K562 (cell line): ENCODE data around the gene SCRG1. TPM values are rescaled to one million over a fixed set of nuclear protein-coding genes. Genes with fewer than 3 reads are reported as not detected.

Source experiments
- ATAC-seq: fragments of 200-7000 bp; cut with Tn5 transposase; 3 replicates; pipeline ENCODE4 v1.9.1; 2020; ENCODE audit warnings: moderate library complexity
- BruUV-seq: library from RNA; stranded (reverse); fragments of 400-500 nt; replicated peaks from 2 replicates; lab custom pipeline; 2021; lab: Mats Ljungman, UMichigan
- CTCF ChIA-PET: fragments of 300-600 bp; formaldehyde crosslinking; extraction: SDS; loops from one replicate; lab custom pipeline; 2021; ENCODE audit warnings: low intra/inter-chr PET ratio; lab: Yijun Ruan, JAX
- POLR2A ChIA-PET: fragments of 300-600, 350-650 bp; sonication (Branson Sonifier 250); formaldehyde crosslinking; extraction: SDS; loops from one replicate; lab custom pipeline; 2021; ENCODE audit warnings: antibody characterized with exemption, inconsistent platforms; lab: Yijun Ruan, JAX
- DNase-seq, 4 experiments: peaks; one replicate each; pipeline versions ENCODE4 v3.0.0 to v3.0.0-alpha.2; 2011 to 2018; ENCODE audit warnings: low spot score in 3 of 4, mixed read lengths in 3 of 4; ENCODE audit errors: extremely low read depth in 1 of 4
- FAIRE-seq: peaks from 2 replicates; lab custom pipeline; 2011; peaks lifted over from hg19 to GRCh38; lab: Jason Lieb, UNC
- H2AFZ ChIP-seq: 2 replicates; pipeline ENCODE4 v1.6.0; 2011; ENCODE audit warnings: low read depth, low read length, control low read depth, inconsistent platforms
- H3K27ac ChIP-seq: fragments of 200-600 bp; 3 replicates; pipeline ENCODE4 v1.8.0; 2011; ENCODE audit warnings: low read depth, mild to moderate bottlenecking, control low read depth, inconsistent platforms, low read length, moderate library complexity, mixed read lengths; ENCODE audit errors: extremely low read depth
- H3K27me3 ChIP-seq, 2 experiments: fragments of 300-600 bp in 1 of 2; 2 replicates in 1 of 2; 3 replicates in 1 of 2; pipeline versions ENCODE4 v1.6.0 to v1.8.0; 2011; ENCODE audit warnings: inconsistent platforms in 2 of 2, low read length in 2 of 2, mild to moderate bottlenecking in 1 of 2, mixed read lengths in 1 of 2, moderate library complexity in 1 of 2; ENCODE audit not compliant: control insufficient read depth in 2 of 2, insufficient read depth in 2 of 2
- H3K36me3 ChIP-seq: fragments of 300-600 bp; 3 replicates; pipeline ENCODE4 v1.8.0; 2011; ENCODE audit warnings: mild to moderate bottlenecking, low read length, inconsistent platforms; ENCODE audit not compliant: control insufficient read depth, insufficient read depth
- H3K4me1 ChIP-seq, 2 experiments: fragments of 200-600 bp in 1 of 2; replicated peaks in 1 of 2; 2 replicates in 1 of 2; 3 replicates in 1 of 2; pipeline versions ENCODE4 v1.5.1 to v1.8.0; 2011; ENCODE audit warnings: inconsistent platforms in 2 of 2, low read length in 2 of 2, mild to moderate bottlenecking in 1 of 2, mixed read lengths in 1 of 2, moderate library complexity in 1 of 2; ENCODE audit not compliant: control insufficient read depth in 2 of 2, insufficient read depth in 2 of 2
- H3K4me2 ChIP-seq: 2 replicates; pipeline ENCODE4 v1.6.1; 2011; ENCODE audit warnings: low read length, control low read depth, inconsistent platforms, mixed read lengths; ENCODE audit not compliant: insufficient read depth
- H3K4me3 ChIP-seq: fragments of 200-600 bp; sonication (generic), shearing (Covaris generic); 2 replicates; pipeline ENCODE4 v1.5.1; 2016; ENCODE audit warnings: control low read depth, inconsistent platforms
- H3K79me2 ChIP-seq: fragments of 200-600 bp; 3 replicates; pipeline ENCODE4 v1.8.0; 2011; ENCODE audit warnings: low read length, inconsistent platforms; ENCODE audit not compliant: control insufficient read depth, insufficient read depth
- H3K9ac ChIP-seq, 2 experiments: 2 replicates each; pipeline versions ENCODE4 v1.6.0 to v1.6.1; 2011; ENCODE audit warnings: low read depth in 2 of 2, low read length in 2 of 2, control low read depth in 1 of 2, inconsistent platforms in 1 of 2, mild to moderate bottlenecking in 1 of 2, mixed read lengths in 1 of 2; ENCODE audit not compliant: insufficient read depth in 1 of 2
- H3K9me1 ChIP-seq: one replicate; pipeline ENCODE4 v1.6.0; 2011; ENCODE audit warnings: inconsistent platforms, mild to moderate bottlenecking, low read length, moderate library complexity; ENCODE audit not compliant: control insufficient read depth, insufficient read depth
- H3K9me3 ChIP-seq: replicated peaks from 2 replicates; pipeline ENCODE4 v1.5.1; 2011; ENCODE audit warnings: low read depth, low read length, inconsistent platforms; ENCODE audit not compliant: control insufficient read depth, insufficient read depth
- H4K20me1 ChIP-seq: replicated peaks from 2 replicates; pipeline ENCODE4 v1.6.1; 2011; ENCODE audit warnings: low read length, inconsistent platforms, mixed read lengths; ENCODE audit not compliant: control insufficient read depth, insufficient read depth
- CREB1 ChIP-seq, 2 experiments: sonication (generic) in 1 of 2; formaldehyde crosslinking in 1 of 2; IDR thresholded peaks; 2 replicates each; pipeline versions ENCODE4 v1.6.1 to v1.8.0; 2012 to 2022; ENCODE audit warnings: inconsistent platforms in 1 of 2, mild to moderate bottlenecking in 1 of 2, missing genetic modification reagents in 1 of 2, moderate library complexity in 1 of 2
- CXXC5 ChIP-seq: fragments of 250-450 bp; sonication (Bioruptor Pico); IDR thresholded peaks from 2 replicates; pipeline ENCODE4 v1.8.0; 2022; ENCODE audit warnings: inconsistent platforms, mild to moderate bottlenecking, moderate library complexity
- ETS1 ChIP-seq: conservative IDR thresholded peaks from 2 replicates; pipeline ENCODE4 v1.6.1; 2011; ENCODE audit warnings: low read depth, mild to moderate bottlenecking, low read length; ENCODE audit not compliant: control insufficient read depth
- FIP1L1 ChIP-seq: fragments of 200-400 bp; formaldehyde crosslinking; IDR thresholded peaks from 2 replicates; pipeline ENCODE4 v1.6.1; 2018; ENCODE audit warnings: mild to moderate bottlenecking, low read depth, low read length; ENCODE audit not compliant: poor library complexity, severe bottlenecking
- IFI16 ChIP-seq: fragments of 250-450 bp; sonication (Bioruptor Pico); IDR thresholded peaks from 2 replicates; pipeline ENCODE4 v2.1.2; 2022; ENCODE audit warnings: mild to moderate bottlenecking, inconsistent platforms
- RBM39 ChIP-seq: fragments of 200-400 bp; formaldehyde crosslinking; optimal IDR thresholded peaks from 2 replicates; pipeline ENCODE3; 2018; ENCODE audit warnings: low read depth, low read length
- TARDBP ChIP-seq: fragments of 450-650 bp; IDR thresholded peaks from 2 replicates; pipeline ENCODE4 v1.6.1; 2016
- ZC3H8 ChIP-seq: fragments of 450-650 bp; IDR thresholded peaks from 2 replicates; pipeline ENCODE4 v1.6.1; 2017
- ZNF184 ChIP-seq: sonication (generic); formaldehyde crosslinking; IDR thresholded peaks from 2 replicates; pipeline ENCODE4 v1.5.0; 2020; ENCODE audit warnings: missing genetic modification reagents
- ZNF311 ChIP-seq: fragments of 250-450 bp; sonication (Bioruptor Pico); IDR thresholded peaks from 2 replicates; pipeline ENCODE4 v1.4.0; 2020; ENCODE audit warnings: mild to moderate bottlenecking, moderate library complexity
- WGBS: fragments of 100-300 bp; shearing (Covaris generic); methylation state at CpG from one replicate; pipeline ENCODE4 v1.1.6; 2016; ENCODE audit warnings: low coverage, mixed read lengths; ENCODE audit not compliant: insufficient coverage; ENCODE audit errors: missing lambda C conversion rate; 5-methylcytosine and 5-hydroxymethylcytosine counted together
- in situ Hi-C: fragments of 300-500 bp; cut with MboI; formaldehyde crosslinking; loops from 4 replicates; pipeline ENCODE4 v1.15.0; 2018; ENCODE audit warnings: inconsistent platforms, mixed read lengths
- intact Hi-C: fragments of 100-400 bp; cut with micrococcal nuclease; formaldehyde crosslinking; loops from 2 replicates; pipeline ENCODE4 v1.14.2; 2022
- polyA plus RNA-seq, 8 experiments: library from polyadenylated mRNA; depleted of rRNA in 4 of 8; stranded (reverse) in 5 of 8; unstranded in 3 of 8; fragments of >200 nt; fragmentation: Nextera tagmentation in 2 of 8; fragmentation: Illumina TruSeq in 1 of 8; extraction: Ambion mirVana in 2 of 8; extraction: Trizol in 1 of 8; gene quantifications; 2 replicates each; pipeline versions ENCODE4 v1.2.1 to v1.2.3, GENCODE V29; 2011 to 2014; ENCODE audit warnings: inconsistent platforms in 1 of 8, missing spikeins in 1 of 8
- total RNA-seq, 7 experiments: library from RNA; depleted of rRNA in 6 of 7; stranded (reverse); fragments of >200 nt in 6 of 7; fragmentation: Illumina TruSeq in 2 of 7; extraction: Trizol in 2 of 7; gene quantifications; 2 replicates each; pipeline versions ENCODE4 v1.2.1 to v1.2.3, GENCODE V29; 2011 to 2021; ENCODE audit warnings: low replicate concordance in 1 of 7
- TF ChIP-seq, protein P1 (sequence below), 2 experiments: fragments of 450-650 bp in 1 of 2; sonication (generic) in 1 of 2; formaldehyde crosslinking; conservative IDR thresholded peaks; 2 replicates each; pipeline versions ENCODE4 v1.4.0 to v1.8.1; 2020 to 2022; ENCODE audit warnings: mild to moderate bottlenecking in 1 of 2, missing genetic modification reagents in 1 of 2

Gene SCRG1
- total and polyA plus RNA-seq, 9 of the 15 experiments (the other 6 are each of a cell fraction or from before 2014, with no cell fraction given), result 0.01 TPM; not detected in 7

DNA sequence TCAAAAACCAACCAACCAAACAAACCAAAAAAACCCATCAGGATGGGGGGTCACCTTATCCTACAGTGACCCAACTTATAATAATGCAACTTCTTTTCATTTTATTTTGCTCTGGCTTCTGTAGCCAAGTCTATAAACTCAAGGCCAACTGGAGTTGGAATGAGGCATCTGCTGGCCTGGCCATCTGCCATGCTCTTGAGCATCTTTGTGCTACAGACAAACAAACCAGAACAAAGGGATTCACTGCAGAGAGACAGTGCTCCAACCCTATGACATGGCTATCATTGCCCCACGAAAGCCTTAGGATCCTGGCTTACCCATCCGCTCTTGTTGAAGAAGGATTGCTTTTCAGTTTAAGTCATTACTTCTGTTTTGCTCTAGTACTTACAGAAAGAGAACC lies 49.2 kb upstream of the SCRG1 start:
- ChIA-PET CTCF (no interaction called here), POLR2A (interaction anchor here (0.7 kb wide), 1 partner anchor 187 kb away, joined by 3 read pairs; no protein-coding TSS in a partner anchor)
- WGBS, result 28% methylated on average over 2 of the region's 2 CpGs
- intact Hi-C loops (no loop called here), in situ Hi-C loops (no loop called here)
- no peak for DNase-seq
- Histone ChIP-seq H3K9me1 (no peaks in the 10 kb centered on the region), H3K36me3 (no peaks in the 10 kb centered on the region), H3K79me2 (no peaks in the 10 kb centered on the region), H3K4me1 (0 out of 5 replicates have a peak, but pooled peaks cover 0 to 2% of the 10 kb centered on the region in 2 experiments), H3K9me3 (no peaks in the 10 kb centered on the region), H3K4me2 (no peak overlapping the region), H3K27ac (no peak overlapping the region), H3K27me3 (no peaks in the 10 kb centered on the region)
- BruUV-seq, result no TSS peak
- no peak for ATAC-seq
- no peak for TF ChIP-seq CXXC5 (CRISPR knock-in tag)
- no peak for TF ChIP-seq RBM39
- no peak for TF ChIP-seq ZNF184
- TF ChIP-seq, all 486 proteins: peak for 0
- Histone ChIP-seq H2AFZ (no peak overlapping the region), H3K9ac (no peak overlapping the region), H4K20me1 (no peaks in the 10 kb centered on the region), H3K4me3 (no peak overlapping the region)
- FAIRE-seq, result no peak

DNA sequence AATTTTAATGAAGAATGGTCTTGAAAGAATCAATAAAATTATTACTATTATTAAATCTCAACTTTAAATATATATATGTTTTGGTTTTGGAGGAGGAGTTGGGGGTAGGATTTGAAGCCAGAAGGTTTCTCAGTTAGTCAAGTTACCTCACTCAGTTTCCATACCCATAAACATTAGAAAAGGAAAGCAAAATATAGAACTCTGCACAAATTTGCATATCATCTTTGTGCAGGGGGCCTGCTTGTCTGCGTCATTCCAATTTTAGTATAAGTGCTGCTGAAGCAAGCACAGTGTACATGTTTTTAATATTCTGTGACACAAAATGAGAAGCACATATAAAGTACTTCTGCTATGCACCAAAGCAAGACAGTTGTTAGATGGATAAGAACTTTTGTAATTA lies 47.5 kb upstream of the SCRG1 start:
- Histone ChIP-seq H3K4me1 (peaks cover 0 to 13% of the 10 kb centered on the region in 2 experiments; a peak in 2 of 5 replicates), H3K36me3 (no peaks in the 10 kb centered on the region), H3K9me3 (no peaks in the 10 kb centered on the region), H3K9me1 (no peaks in the 10 kb centered on the region), H3K27me3 (no peaks in the 10 kb centered on the region), H3K79me2 (no peaks in the 10 kb centered on the region), H4K20me1 (no peaks in the 10 kb centered on the region), H3K4me3 (no peak overlapping the region), H2AFZ (no peak overlapping the region), H3K4me2 (no peak overlapping the region), H3K9ac (no peak overlapping the region), H3K27ac (no peak overlapping the region)
- DNase-seq (no peak), ATAC-seq (no peak), FAIRE-seq (no peak)
- ChIA-PET POLR2A (interaction anchor here (1.0 kb wide), 1 partner anchor 16 kb away, joined by 4 read pairs; no protein-coding TSS in a partner anchor), CTCF (no interaction called here)
- no peak for TF ChIP-seq ETS1
- no peak for TF ChIP-seq IFI16 (CRISPR knock-in tag)
- TF ChIP-seq ZNF311, result no peak
- no peak for TF ChIP-seq TARDBP
- TF ChIP-seq ZC3H8, result no peak
- TF ChIP-seq, protein P1, sequence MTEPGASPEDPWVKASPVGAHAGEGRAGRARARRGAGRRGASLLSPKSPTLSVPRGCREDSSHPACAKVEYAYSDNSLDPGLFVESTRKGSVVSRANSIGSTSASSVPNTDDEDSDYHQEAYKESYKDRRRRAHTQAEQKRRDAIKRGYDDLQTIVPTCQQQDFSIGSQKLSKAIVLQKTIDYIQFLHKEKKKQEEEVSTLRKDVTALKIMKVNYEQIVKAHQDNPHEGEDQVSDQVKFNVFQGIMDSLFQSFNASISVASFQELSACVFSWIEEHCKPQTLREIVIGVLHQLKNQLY (CRISPR knock-in tag; conservative IDR thresholded peaks at IDR 0.05), result no peak
- no peak for TF ChIP-seq CREB1 (IDR thresholded peaks at IDR 0.05)
- TF ChIP-seq CREB1 (CRISPR knock-in tag; IDR thresholded peaks at IDR 0.05), result no peak
- TF ChIP-seq FIP1L1, result no peak
- intact Hi-C loops, result no loop called here
- no TSS peak for BruUV-seq
- in situ Hi-C loops, result no loop called here
- whole genome bisulfite sequencing, result 60% methylated on average over 1 of the region's 1 CpG
